Karpas-422 (cell line): ENCODE data around the gene TBC1D22A. TPM values are rescaled to one million over a fixed set of nuclear protein-coding genes. Genes with fewer than 3 reads are reported as not detected.
"Not testable (repeated sequence)": the region's sequence is repeated elsewhere in the genome, so short reads cannot be mapped to it uniquely, and the experiment has no call there.

Experiments used
- DNase-seq: peaks from one replicate; pipeline ENCODE4 v3.0.0-alpha.2; 2015
- H2AFZ ChIP-seq: fragments of 200-600 bp; sonication (generic); 2 replicates; pipeline ENCODE4 v1.6.1; 2014; ENCODE audit warnings: antibody characterized with exemption, low read length, mixed read lengths
- H3K27ac ChIP-seq: fragments of 200-600 bp; sonication (generic); 2 replicates; pipeline ENCODE4 v1.5.1; 2014; ENCODE audit warnings: mild to moderate bottlenecking, low read length, moderate library complexity
- H3K27me3 ChIP-seq: fragments of 200-600 bp; sonication (generic); 2 replicates; pipeline ENCODE4 v1.6.1; 2014; ENCODE audit warnings: low read length, mixed read lengths
- H3K36me3 ChIP-seq: fragments of 200-600 bp; sonication (generic); 2 replicates; pipeline ENCODE4 v1.6.1; 2014; ENCODE audit warnings: low read length, mixed read lengths; ENCODE audit not compliant: insufficient read depth
- H3K4me1 ChIP-seq: fragments of 200-600 bp; sonication (generic); 2 replicates; pipeline ENCODE4 v1.6.1; 2014; ENCODE audit warnings: mild to moderate bottlenecking, low read length, mixed read lengths
- H3K4me2 ChIP-seq: fragments of 200-600 bp; sonication (generic); 2 replicates; pipeline ENCODE4 v1.6.1; 2014; ENCODE audit warnings: low read length, low read depth, mild to moderate bottlenecking; ENCODE audit not compliant: poor library complexity, severe bottlenecking
- H3K4me3 ChIP-seq: fragments of 200-600 bp; sonication (generic); 2 replicates; pipeline ENCODE4 v1.5.1; 2014; ENCODE audit warnings: mild to moderate bottlenecking, antibody characterized with exemption, low read length, mixed read lengths
- H3K79me2 ChIP-seq: fragments of 200-600 bp; sonication (generic); 2 replicates; pipeline ENCODE4 v1.6.1; 2014; ENCODE audit warnings: mild to moderate bottlenecking, low read length, mixed read lengths
- H3K9ac ChIP-seq: fragments of 200-600 bp; sonication (generic); 2 replicates; pipeline ENCODE4 v1.6.0; 2014; ENCODE audit warnings: low read length
- H3K9me2 ChIP-seq: fragments of 200-600 bp; sonication (generic), shearing (Covaris generic); replicated peaks from 2 replicates; pipeline ENCODE4 v1.6.0; 2014; ENCODE audit warnings: mild to moderate bottlenecking, low read length, moderate library complexity; ENCODE audit not compliant: insufficient read depth
- H3K9me3 ChIP-seq: fragments of 300-700, 200-600 bp; sonication (generic); 2 replicates; pipeline ENCODE4 v1.6.1; 2014; ENCODE audit warnings: low read length, mixed read lengths
- H4K20me1 ChIP-seq: fragments of 200-600 bp; sonication (generic); 2 replicates; pipeline ENCODE4 v1.6.1; 2014; ENCODE audit warnings: mild to moderate bottlenecking, antibody characterized with exemption, low read length, low read depth; ENCODE audit not compliant: insufficient read depth
- total RNA-seq: library from RNA; depleted of rRNA; stranded (reverse); fragments of >200 nt; shearing (Covaris generic); gene quantifications from 2 replicates; pipeline ENCODE4 v1.2.3, GENCODE V29; 2014; ENCODE audit warnings: low replicate concordance

The TBC1D22A gene
- total RNA-seq, 1 experiment from 2014 or later, result 27.7 TPM

GRCh38 chr22:47168441-47168840, 406.0 kb downstream of the TBC1D22A start:
- peaks cover 4% of the 10 kb centered on the region for H3K4me1 ChIP-seq
- no peak overlapping the region for H3K27ac ChIP-seq
- no peaks in the 10 kb centered on the region for H3K9me2 ChIP-seq
- no peaks in the 10 kb centered on the region for H3K9me3 ChIP-seq
- no peaks in the 10 kb centered on the region for H3K36me3 ChIP-seq
- no peak overlapping the region for H3K4me3 ChIP-seq
- DNase-seq, result no peak
- no peak overlapping the region for H3K4me2 ChIP-seq
- no peaks in the 10 kb centered on the region for H3K27me3 ChIP-seq
- H2AFZ ChIP-seq, result no peak overlapping the region
- no peaks in the 10 kb centered on the region for H3K79me2 ChIP-seq
- no peak overlapping the region for H3K9ac ChIP-seq
- H4K20me1 ChIP-seq, result 0 out of 2 replicates have a peak, but pooled peaks cover 5% of the 10 kb centered on the region

DNA sequence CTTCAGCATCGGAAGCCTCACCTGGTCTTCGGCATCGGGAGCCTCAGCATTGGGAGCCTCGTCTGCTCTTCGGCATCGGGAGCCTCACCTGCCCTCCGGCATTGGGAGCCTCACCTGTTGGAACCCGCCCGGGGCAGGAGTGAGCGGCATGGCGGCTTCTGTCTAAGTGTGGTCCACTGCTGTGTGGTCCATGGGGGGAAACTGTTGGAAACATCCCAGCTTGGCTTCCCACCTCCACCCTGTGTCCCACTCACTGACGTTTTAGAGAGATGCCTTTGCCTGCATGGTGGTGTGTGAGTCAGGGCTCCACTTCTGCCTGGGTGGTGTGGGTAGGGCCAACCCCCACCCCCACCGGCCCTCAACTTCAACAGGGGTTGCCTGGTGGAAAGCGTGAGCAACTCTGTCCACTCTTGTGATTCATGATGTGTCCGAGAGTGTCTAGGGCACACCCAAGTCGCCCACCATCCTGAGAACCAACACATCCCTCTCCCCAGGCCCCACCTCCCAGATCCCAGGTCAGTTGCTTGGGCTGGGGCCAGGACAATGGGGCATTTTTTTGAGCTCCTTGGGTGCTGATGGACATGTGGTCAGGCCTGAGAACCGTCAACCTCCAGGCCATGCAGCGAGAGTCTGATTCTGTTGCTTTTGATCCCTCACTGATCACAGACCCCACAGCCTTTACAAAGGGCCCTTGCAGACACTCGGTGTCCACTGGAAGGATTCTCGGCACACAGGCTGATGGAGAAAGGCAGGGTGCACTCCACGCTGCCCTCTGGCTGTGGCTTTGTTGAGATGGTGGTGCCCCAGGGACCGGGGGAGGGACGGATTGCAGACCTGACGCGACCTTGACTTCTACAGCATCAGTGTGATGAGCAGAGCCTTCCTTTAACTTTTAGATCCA, 406.7 kb downstream of the TBC1D22A start:
- 0 out of 2 replicates have a peak, but pooled peaks cover 5% of the 10 kb centered on the region for H4K20me1 ChIP-seq

GRCh38 chr22:47169801-47170140, 407.3 kb downstream of the TBC1D22A start:
- DNase-seq, result no peak
- Histone ChIP-seq H2AFZ (no peak overlapping the region), H4K20me1 (0 out of 2 replicates have a peak, but pooled peaks cover 5% of the 10 kb centered on the region), H3K9me2 (no peaks in the 10 kb centered on the region), H3K9ac (no peak overlapping the region), H3K27me3 (no peaks in the 10 kb centered on the region), H3K4me3 (no peak overlapping the region), H3K9me3 (no peaks in the 10 kb centered on the region), H3K27ac (no peak overlapping the region), H3K79me2 (no peaks in the 10 kb centered on the region), H3K4me1 (peaks cover 4% of the 10 kb centered on the region), H3K36me3 (no peaks in the 10 kb centered on the region), H3K4me2 (no peak overlapping the region)

More for the DNA sequence above, 406.7 kb downstream of the TBC1D22A start:
- DNase-seq, result no peak
- H3K4me2 ChIP-seq, result no peak overlapping the region
- H3K9me3 ChIP-seq, result no peaks in the 10 kb centered on the region
- no peaks in the 10 kb centered on the region for H3K79me2 ChIP-seq
- no peak overlapping the region for H3K4me3 ChIP-seq
- H3K27ac ChIP-seq, result no peak overlapping the region
- peaks cover 4% of the 10 kb centered on the region for H3K4me1 ChIP-seq
- H3K9me2 ChIP-seq, result no peaks in the 10 kb centered on the region
- no peaks in the 10 kb centered on the region for H3K36me3 ChIP-seq
- H3K27me3 ChIP-seq, result no peaks in the 10 kb centered on the region
- no peak overlapping the region for H3K9ac ChIP-seq
- H2AFZ ChIP-seq, result no peak overlapping the region

GRCh38 chr22:47170511-47171440, 408.3 kb downstream of the TBC1D22A start:
- DNase-seq, H3K36me3 ChIP-seq: not testable (repeated sequence)

GRCh38 chr22:47171441-47172221, 409.2 kb downstream of the TBC1D22A start:
- Histone ChIP-seq H3K27me3 (no peaks in the 10 kb centered on the region), H3K27ac (no peak overlapping the region), H4K20me1 (0 out of 2 replicates have a peak, but pooled peaks cover 5% of the 10 kb centered on the region), H3K9ac (no peak overlapping the region), H3K4me1 (no peaks in the 10 kb centered on the region), H3K9me2 (no peaks in the 10 kb centered on the region), H3K4me3 (no peak overlapping the region), H3K79me2 (no peaks in the 10 kb centered on the region), H3K36me3 (no peaks in the 10 kb centered on the region), H3K4me2 (no peak overlapping the region), H2AFZ (no peak overlapping the region), H3K9me3 (no peaks in the 10 kb centered on the region)
- no peak for DNase-seq

More at GRCh38 chr22:47170511-47171440, 408.3 kb downstream of the TBC1D22A start:
- H3K4me2 ChIP-seq, H3K79me2 ChIP-seq, H3K9me2 ChIP-seq, H4K20me1 ChIP-seq, H3K9me3 ChIP-seq, H3K4me3 ChIP-seq, H3K27me3 ChIP-seq, H2AFZ ChIP-seq, H3K9ac ChIP-seq, H3K4me1 ChIP-seq, H3K27ac ChIP-seq: not testable (repeated sequence)

DNA sequence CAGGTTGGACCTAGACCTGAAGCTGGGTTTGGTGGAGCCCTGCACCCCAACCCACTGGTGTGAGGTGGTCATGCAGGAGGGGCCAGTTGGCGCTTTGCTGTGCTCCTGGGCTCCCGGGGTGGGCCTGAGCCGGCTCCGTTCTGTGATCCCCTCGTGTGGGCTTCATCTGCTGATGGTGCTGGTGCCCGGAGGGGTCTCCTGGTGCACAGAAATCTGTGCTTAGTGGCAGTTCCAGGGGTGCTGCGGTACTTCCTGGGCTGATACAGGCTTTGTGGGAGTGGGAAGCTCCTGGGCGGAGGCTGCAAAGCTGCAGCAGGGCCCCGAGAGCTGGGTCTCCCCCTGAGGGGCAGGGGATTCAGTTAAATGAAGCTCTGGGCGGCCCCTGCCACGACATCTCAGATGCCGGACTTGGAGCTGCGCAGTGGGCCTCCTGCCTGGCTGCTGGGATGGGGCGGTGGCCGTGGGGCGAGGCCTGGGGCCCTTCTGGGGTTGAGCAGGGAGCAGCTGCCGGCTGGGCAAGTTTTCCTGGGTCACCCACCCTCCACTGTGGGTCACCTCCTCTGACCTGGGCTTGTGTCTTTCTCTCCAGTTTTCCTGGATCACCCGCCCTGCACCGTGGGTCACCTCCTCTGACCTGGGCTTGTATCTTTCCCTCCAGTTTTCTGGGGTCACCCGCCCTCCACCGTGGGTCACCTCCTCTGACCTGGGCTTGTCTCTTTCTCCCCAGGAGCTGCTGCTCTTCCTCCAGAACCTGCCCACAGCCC, 410.5 kb downstream of the TBC1D22A start:
- no peaks in the 10 kb centered on the region for H3K9me3 ChIP-seq
- no peak overlapping the region for H3K4me3 ChIP-seq
- H3K9me2 ChIP-seq, result no peaks in the 10 kb centered on the region
- no peaks in the 10 kb centered on the region for H4K20me1 ChIP-seq
- H3K4me1 ChIP-seq, result no peaks in the 10 kb centered on the region
- H3K27me3 ChIP-seq, result no peaks in the 10 kb centered on the region
- no peaks in the 10 kb centered on the region for H3K79me2 ChIP-seq
- H3K27ac ChIP-seq, result no peak overlapping the region
- no peak for DNase-seq
- H3K9ac ChIP-seq, result no peak overlapping the region
- H3K4me2 ChIP-seq, result no peak overlapping the region
- no peak overlapping the region for H2AFZ ChIP-seq
- H3K36me3 ChIP-seq, result no peaks in the 10 kb centered on the region

DNA sequence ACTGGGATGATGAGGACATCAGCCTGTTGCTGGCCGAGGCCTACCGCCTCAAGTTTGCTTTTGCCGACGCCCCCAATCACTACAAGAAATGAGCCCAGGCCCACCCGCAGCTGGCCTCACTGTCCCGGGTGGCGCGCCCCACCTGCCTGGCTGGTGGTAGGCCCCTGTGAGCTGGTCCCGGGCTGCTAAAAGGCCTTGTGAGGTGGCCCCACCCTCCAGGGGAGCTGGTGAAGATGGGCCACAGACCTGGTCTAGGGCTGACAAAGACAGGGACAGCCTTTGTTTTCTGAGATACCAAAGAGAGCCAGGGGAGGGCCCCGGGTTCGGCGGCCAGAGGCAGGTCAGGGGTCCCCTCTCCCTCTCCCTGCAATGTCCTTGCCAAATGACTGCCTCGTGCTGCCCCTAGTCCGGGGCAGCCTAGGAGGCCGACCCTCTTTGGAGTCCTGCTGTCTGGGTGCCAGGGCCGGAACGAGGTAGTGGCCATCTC, 411.1 kb downstream of the TBC1D22A start:
- DNase-seq, result no peak
- Histone ChIP-seq H3K4me2 (no peak overlapping the region), H2AFZ (no peak overlapping the region), H3K9me2 (no peaks in the 10 kb centered on the region), H3K4me1 (no peaks in the 10 kb centered on the region), H3K36me3 (no peaks in the 10 kb centered on the region), H3K27ac (no peak overlapping the region), H3K9me3 (no peaks in the 10 kb centered on the region), H3K4me3 (no peak overlapping the region), H4K20me1 (no peaks in the 10 kb centered on the region), H3K79me2 (no peaks in the 10 kb centered on the region), H3K9ac (no peak overlapping the region), H3K27me3 (no peaks in the 10 kb centered on the region)
